UCSD-AML1 (cell line): Measurements from ENCODE around the gene DPF3.

Experiments used
- DNase-seq: peaks from one replicate; lab custom pipeline; 2025; ENCODE audit not compliant: unreplicated experiment; lab: John Stamatoyannopoulos, UW

The DPF3 gene

GRCh38 chr14:72904840-72905561, 11.1 kb upstream of the DPF3 start:
- peak; percentile 25 for DNase-seq

DNA sequence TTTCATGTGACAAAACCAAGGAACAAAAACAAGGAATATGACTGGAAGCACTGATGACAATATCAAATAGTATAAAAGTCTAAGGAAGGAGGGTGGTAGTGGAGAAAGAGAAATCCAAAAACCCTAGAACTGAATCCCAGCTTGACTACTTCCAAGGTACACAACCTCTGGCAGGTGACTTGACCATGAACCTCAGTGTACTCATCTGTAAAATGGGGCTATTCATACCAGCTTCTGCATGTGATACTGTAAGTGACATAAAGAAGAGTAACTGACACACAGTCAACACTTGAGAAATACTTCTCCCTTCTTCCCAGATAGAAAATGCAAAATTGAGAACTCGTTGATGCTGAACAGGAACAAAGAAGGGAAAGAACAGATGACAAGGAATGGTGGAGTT, 10.3 kb upstream of the DPF3 start:
- no peak for DNase-seq

GRCh38 chr14:72903716-72904115, 9.8 kb upstream of the DPF3 start:
- DNase-seq, result no peak

DNA sequence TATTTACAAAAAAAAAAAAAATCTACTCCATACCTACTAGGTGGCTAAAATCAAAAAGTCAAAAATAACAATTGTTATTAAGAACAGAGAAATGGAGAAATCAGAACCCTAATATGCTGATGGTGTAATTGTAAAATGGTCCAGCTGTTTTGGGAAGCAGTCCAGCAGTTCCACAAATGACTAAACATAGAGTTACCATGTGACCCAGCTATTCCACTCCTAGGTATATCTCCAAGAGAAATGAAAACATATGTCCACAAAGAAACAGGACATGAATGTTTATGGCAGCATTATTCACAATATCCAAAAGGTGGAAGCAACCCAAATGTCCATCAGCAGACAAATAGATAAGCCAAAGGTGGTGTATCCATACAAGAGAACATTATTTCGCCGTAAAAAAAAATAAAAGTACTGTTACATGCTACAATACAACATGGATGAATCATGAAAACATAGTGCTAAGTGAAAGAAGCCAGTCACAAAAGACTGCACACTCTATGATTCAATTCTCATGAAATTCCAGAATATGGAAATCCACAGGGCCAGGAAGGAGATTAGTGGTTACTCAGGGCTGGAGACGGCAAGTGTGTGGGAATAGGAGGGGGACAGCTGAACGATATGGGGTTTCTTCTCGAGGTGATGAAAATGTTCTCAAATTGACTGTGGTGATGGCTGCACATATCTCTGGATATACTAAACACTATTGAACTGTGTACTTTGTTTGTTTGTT, 9.1 kb upstream of the DPF3 start:
- DNase-seq, result no peak

DNA sequence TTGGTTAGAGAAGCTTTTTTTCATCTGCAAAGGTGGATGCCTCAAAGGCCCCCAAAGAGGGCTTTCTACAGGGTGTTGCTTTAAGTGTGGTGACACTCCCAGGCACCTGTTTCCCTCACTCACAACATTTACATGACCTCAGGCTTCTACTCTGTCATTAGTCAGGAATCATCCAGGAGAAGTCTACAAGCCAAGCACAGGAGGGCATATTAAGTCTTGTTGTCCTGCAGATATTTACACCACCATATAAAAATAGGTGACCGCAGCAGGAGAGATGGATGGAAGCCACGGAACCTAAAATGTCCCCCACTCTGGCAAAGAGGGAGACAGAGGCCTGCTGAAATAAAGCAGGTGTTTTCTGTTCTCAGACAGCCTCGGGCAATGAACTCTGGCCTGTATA, 7.5 kb upstream of the DPF3 start:
- DNase-seq, result no peak

GRCh38 chr14:72898448-72898847, 4.5 kb upstream of the DPF3 start:
- DNase-seq, result no peak

DNA sequence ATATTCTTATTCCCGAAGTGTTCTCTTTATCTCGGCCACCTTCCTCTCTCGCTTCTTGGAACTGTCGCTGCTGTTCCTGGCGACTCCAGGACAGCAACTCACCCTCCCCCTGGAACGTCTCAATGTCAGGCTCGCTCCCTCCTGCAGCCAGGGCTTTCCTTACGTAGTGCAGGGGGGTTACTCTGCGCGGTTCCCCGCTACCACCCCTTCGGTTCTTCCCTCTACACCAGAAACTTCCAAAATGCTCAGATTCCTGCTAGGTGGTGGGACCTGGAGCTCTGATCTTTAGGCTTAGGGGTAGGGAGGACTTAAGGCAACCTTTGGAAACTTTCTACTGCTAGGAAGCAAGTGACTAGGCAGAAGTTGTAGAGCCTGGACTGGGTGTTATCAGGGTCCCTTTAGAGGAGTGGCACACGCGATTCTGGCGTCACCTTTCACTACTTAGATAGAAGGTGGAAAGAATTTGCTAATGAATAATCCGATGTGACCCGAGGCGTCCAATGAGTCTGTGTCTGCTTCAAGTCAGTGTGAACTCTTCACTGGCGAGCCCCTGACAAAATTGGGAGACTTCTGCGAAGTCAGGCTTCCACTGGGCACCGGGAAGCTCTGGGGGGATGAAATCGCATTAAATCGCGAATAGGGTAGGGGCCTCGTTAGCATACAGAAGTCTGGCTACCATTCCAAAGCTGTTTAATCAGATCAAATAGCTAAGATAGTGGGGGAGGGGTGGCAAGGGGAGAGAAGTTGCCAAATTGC, 900 bp upstream of the DPF3 start:
- DNase-seq, result no peak

DNA sequence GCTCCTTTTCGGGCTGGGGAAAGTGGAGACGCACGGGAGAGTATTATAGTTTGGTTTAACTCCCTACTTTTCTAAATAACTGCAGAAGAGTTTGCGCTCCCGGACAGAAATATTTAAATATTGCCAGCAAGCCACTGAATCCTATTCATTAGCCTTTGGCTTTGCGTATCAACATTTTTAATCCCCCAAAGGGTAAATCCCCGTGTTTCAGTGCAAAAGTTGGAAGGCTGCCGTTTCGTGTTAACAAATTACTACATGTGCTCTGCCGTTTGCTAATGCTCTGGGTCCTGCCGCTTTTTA, 372 bp upstream of the DPF3 start:
- no peak for DNase-seq

DNA sequence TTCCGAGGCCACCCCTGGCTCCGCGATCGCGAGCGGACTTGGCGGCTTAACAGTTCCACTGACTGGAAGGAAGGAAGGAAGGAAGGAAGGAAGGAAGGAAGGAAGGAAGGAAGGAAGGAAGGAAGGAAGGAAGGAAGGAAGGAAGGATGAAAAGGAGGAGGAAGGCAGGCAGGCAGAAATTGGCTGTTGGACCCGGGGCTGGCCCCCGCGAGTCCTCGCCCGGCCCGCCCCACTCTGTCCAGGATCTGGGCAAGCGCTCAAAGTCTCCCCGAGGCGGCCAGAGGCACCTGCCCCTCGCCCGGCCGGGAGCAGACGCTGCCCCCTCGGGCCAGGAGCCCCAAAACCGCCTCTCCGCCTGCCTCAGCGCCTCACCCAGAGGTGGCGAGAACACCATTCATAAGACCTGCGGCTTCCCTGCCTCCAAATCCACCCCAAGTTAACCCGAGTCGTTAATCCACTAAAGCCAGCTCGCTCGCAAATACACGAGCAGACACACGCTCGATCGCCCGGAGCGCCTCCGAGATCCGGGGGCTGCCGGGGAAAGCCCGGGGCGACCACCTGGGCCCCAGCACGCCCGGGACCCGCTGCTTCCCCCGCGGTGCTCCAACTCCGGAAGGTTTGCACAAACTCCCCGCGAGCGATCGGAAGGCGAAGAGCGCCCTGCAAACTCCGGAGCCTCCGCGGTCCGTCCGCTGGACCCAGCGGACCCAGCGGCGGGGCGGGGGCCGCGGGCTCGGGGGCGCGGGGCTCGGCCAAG, 844 bp downstream of the DPF3 start:
- DNase-seq, result no peak

DNA sequence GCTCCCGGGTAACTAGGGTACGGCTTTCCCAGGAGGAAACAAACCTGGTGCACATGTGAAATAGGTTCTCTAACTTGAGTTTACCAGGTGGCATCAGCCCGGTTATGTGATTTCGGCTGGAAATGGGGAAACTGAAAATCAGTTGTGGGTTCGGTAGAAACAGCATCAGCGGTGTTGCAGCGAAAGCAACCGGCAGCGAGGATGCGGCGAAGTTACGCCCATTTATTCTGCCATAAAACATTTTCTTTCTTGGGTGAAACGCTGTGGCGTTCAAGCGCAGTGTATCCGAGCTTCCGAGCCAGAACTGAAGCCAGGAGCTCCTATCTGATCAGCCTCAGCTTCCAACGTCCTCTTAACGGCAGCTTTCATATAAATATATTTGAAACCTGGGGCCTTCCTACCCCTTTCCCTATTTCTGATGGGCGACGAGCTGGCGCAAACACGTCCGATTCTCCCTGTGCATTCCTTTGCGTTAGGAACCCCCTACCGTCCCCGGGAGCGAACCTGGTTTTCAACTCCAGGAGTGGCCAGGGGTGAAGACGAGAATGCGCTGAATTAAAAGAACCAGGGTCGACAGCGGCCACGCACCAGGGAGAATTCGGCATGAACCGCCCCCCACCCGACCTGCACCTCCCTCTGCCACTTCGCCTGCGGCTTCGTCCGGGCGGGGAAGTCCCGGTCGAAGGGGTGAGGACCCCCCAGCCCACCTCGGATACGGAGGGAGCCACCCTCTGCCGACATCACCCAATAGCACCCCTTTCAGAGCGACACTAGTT, 1.6 kb downstream of the DPF3 start:
- DNase-seq, result no peak

GRCh38 chr14:72891666-72892102, 2.2 kb downstream of the DPF3 start:
- no peak for DNase-seq

- no peak for DNase-seq
Observed at GRCh38 chr14:72889366-72889765, 4.5 kb downstream of the DPF3 start.

DNA sequence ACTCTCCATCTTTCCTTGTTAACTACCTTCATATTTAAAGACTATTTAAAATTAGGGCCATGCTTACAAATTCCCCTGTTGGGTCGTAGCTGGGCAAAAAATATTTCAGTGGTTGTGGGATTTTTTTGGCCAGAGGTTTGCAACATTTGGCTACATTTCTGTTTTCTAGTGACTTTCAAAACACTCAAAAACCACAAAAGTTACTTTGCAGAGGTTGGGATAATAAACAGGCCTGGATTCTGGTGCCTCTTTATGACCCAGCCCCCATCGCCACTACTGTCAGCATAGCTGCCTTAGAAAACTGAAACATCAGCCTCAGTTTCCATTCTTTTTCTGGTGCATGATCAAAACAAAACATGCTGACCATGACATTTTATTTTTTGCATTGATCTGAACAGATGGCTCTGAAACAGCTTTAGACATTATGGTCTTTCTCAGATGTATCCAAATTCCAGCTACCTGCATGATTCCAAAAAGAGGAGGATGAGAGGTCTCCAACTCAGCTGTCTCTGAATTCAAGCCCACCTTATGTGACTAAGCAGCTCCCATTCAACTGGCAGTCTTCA, 5.2 kb downstream of the DPF3 start:
- no peak for DNase-seq

DNA sequence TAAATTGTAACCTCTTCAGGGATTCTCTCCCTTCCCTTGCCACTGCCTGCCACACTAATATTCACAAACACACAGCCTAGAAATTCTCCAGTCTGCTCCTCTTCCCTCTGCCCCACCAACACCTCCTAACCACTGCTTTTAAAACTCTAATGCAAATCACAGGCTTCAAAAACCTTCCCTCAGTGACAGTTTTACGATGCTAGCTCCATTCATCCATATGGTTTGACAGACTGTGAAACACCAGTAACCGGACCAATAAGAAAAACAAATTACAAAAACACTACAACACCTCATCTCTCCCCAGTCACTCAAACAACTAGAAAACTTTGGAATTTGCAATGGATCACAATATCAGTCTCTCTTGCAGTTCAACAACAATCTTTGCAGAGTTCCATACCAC, 5.7 kb downstream of the DPF3 start:
- no peak for DNase-seq

DNA sequence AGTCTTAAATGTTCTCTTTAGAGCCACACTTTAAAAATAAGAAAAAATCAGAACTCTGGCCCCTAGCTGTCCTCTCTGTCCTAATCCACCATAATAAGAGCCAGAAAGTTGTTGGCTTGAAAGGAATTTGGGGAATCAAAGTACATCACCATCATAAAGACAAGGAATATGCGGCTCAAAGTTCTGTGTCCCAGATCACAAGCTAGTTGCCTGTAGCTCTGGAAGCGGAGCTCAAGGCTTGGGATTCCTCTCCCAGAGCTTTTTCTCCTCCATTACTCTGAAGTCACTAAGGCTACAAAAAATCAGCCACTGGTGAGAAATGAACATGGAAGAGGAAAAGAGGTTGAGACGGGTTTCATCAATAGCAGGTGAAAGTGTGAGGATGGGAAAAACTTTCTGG, 6.4 kb downstream of the DPF3 start:
- DNase-seq, result no peak

- no peak for DNase-seq
Observed at GRCh38 chr14:72884386-72884785, 9.5 kb downstream of the DPF3 start.

DNA sequence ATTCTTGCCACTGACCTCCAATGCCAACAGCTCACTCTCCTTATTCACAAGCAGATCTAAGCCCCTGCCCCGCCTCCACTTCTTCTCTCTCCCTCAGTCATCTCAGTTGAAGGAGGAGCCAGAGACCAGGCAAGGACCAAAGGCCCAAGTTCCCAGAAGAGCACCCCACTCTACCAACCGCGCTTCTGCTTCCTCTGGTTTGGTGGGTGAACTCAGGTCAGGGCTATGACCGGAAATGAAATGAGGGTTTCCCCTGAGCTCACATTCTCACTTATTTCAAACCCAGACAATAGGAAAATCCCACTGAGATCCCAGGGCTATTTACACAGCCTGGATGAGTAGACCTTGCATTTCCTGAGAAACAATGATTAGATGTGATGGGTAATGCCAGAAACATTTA, 9.9 kb downstream of the DPF3 start:
- DNase-seq, result peak; percentile 23

DNA sequence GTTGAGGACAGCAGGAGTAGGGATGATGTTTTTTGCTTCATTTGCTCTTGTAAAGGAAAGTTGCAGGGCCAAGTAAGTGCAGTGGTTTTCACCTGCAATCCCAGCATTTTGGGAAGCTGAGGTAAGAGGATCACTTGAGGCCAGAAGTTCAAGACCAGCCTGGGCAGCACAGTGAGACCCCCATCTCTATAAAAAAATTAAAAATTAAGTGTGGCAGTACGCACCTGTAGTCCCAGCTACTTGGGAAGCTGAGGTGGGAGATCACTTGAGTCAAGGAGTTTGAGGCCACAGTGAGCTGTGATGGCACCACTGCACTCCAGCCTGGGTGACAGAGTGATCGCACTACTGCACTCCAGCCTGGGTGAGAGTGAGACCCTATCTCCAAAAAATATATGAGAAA, 10.8 kb downstream of the DPF3 start:
- no peak for DNase-seq

GRCh38 chr14:72882463-72882862, 11.4 kb downstream of the DPF3 start:
- DNase-seq, result no peak

GRCh38 chr14:72882047-72882446, 11.9 kb downstream of the DPF3 start:
- no peak for DNase-seq
